ENCODE measurements around the gene HEPHL1.
"Not testable (repeated sequence)": the region's sequence is repeated elsewhere in the genome, so short reads cannot be mapped to it uniquely, and the experiment has no call there.

The HEPHL1 gene

DNA sequence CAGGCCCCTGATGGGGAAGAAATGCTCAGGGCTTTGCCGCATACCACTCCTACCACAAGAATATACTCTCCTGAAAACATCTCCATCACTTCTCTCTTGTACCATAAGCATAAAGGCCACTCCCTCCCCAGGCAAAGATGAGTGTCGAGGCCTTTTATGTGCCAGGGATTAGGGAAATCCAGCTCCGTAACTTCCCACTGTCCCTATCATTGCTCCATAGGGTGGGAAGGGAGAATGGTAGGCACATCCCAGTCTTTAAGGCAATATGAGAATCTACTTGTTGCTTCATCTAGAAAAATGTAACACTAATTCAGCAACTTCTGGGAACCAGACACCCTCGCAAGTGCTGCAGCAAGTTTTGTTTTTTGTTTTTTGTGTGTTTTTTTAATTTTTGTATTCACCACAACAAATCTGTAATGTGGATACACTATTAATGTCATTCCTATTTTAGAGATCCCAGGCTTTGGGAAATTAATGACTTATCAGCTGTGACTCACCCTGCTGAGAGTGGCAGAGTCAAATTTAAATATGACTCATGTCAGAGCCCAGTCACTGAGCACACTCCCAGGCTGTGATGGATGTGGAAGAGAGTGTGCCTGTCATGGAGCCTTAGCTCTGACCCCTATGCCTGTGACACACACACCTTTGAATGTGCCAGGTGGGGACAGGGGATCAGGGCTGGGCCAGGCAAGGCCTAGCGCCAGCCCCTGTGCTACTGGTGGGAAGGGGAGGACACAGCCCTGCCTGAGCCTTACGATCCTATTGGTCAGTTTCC is 130.9 kb downstream of the HEPHL1 start:
- DNase-seq: no peak

- no peak for DNase-seq
Observed at GRCh38 chr11:94152678-94153065, 131.5 kb downstream of the HEPHL1 start.

DNA sequence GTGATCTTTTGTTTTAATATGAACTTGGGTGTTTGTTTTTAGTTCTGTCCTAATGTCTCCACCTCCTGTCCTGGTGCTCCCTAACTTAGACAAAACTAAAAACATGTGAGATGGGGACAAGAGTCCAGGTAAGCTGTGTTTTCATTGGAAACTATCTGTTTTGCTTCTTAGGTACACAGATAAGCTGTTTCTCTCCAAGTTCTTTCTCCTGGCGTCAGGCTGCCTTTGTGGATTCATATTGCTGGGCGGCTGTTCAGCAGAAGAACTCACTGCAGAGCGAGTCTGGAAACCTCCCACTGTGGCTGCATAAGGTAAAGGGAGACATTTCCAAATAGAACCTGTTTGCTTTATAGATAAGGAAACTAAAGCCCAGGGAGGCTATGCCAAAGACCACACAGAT is 132.2 kb downstream of the HEPHL1 start:
- DNase-seq: no peak

- DNase-seq: no peak
Observed at GRCh38 chr11:94154095-94154856, 133.1 kb downstream of the HEPHL1 start.

DNA sequence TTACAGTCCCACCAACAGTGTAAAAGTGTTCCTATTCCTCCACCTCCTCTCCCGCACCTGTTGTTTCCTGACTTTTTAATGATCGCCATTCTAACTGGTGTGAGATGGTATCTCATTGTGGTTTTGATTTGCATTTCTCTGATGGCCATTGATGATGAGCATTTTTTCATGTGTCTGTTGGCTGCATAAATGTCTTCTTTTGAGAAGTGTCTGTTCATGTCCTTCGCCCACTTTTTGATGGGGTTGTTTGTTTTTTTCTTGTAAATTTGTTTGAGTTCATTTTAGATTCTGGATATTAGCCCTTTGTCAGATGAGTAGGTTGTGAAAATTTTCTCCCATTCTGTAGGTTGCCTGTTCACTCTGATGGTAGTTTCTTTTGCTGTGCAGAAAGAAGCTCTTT is 136.2 kb downstream of the HEPHL1 start:
- not testable (repeated sequence) for DNase-seq

Measured in activated effector memory CD4-positive, alpha-beta T cell treated with anti-CD3 and anti-CD28 coated beads, Interleukin-2, amount 50 U/mL, for 16 hours (primary cell).